ENCODE data around the gene KRTAP5-2. TPM values are rescaled to one million over a fixed set of nuclear protein-coding genes. Genes with fewer than 3 reads are reported as not detected.

Gene KRTAP5-2
- polyA plus RNA-seq, 3 donors = not detected

GRCh38 chr11:1628506-1629325, 30.6 kb upstream of the KRTAP5-2 start:
- Histone ChIP-seq H4K20me1 (ENCODE audit: insufficient read depth, low read length) (no peaks in the 10 kb centered on the region), H3K4me3 (replicated peaks in 1 of 3; ENCODE audit: low read depth in 2 of 3, low read length in 3 of 3) (no peak overlapping the region), H3K9ac (ENCODE audit: insufficient read depth, low read length, poor library complexity, severe bottlenecking) (no peak overlapping the region), H2AFZ (ENCODE audit: insufficient read depth, low read depth, low read length, poor library complexity, severe bottlenecking) (no peak overlapping the region), H3K9me3 (replicated peaks in 1 of 2; ENCODE audit: control insufficient read depth in 1 of 2, insufficient read depth in 1 of 2, low read length in 2 of 2) (no peaks in the 10 kb centered on the region), H3K27me3 (ENCODE audit: control insufficient read depth in 2 of 2, insufficient read depth in 2 of 2, low read length in 2 of 2) (peaks cover 0 to 10% of the 10 kb centered on the region in 2 donors), H3K4me2 (replicated peaks; ENCODE audit: extremely low read depth, low read length, poor library complexity, severe bottlenecking) (no peak overlapping the region), H3K79me2 (ENCODE audit: insufficient read depth, low read length) (no peaks in the 10 kb centered on the region), H3K27ac (ENCODE audit: low read depth in 1 of 2, low read length in 2 of 2) (no peak overlapping the region), H3K4me1 (ENCODE audit: control insufficient read depth in 1 of 2, insufficient read depth in 2 of 2, low read length in 2 of 2) (no peaks in the 10 kb centered on the region), H3K36me3 (replicated peaks in 1 of 2; ENCODE audit: control insufficient read depth in 1 of 2, insufficient read depth in 2 of 2, low read length in 2 of 2) (no peaks in the 10 kb centered on the region)
- H3K4me3 Mint-ChIP-seq = peak overlapping the region in 1 of 2 donors; percentile 37
- peak overlapping the region in 1 of 7 donors; percentile 39 for H3K27ac Mint-ChIP-seq
- H3K27me3 Mint-ChIP-seq (ENCODE audit: low read depth in 3 of 3) = peaks cover 10 to 47% (median 15%) of the 10 kb centered on the region in 3 donors
- TF ChIP-seq CTCF (IDR thresholded peaks at IDR 0.05) = peak; percentile 92
- 22% methylated on average over 33 of the region's 35 CpGs for WGBS (ENCODE audit: insufficient coverage)
- H3K9me3 Mint-ChIP-seq = no peaks in the 10 kb centered on the region
- no peaks in the 10 kb centered on the region for H3K36me3 Mint-ChIP-seq
- intact Hi-C loops (cut with micrococcal nuclease) = loop anchor here in 1 of 2 donors (1.0 kb wide), 1 partner anchor 7 kb away; no protein-coding TSS in a partner anchor
- peak; percentile 9 to 36 (median 14) for DNase-seq
- H3K4me1 Mint-ChIP-seq = peaks cover 3% of the 10 kb centered on the region

GRCh38 chr11:1625541-1625940, 27.4 kb upstream of the KRTAP5-2 start:
- H3K9ac ChIP-seq (ENCODE audit: insufficient read depth, low read length, poor library complexity, severe bottlenecking) = no peak overlapping the region
- H3K4me3 ChIP-seq (replicated peaks in 1 of 3; ENCODE audit: low read depth in 2 of 3, low read length in 3 of 3) = no peak overlapping the region
- H3K4me3 Mint-ChIP-seq = no peak overlapping the region
- intact Hi-C loops (cut with micrococcal nuclease) = no loop called here
- no peaks in the 10 kb centered on the region for H3K36me3 Mint-ChIP-seq
- no peak overlapping the region for H2AFZ ChIP-seq (ENCODE audit: insufficient read depth, low read depth, low read length, poor library complexity, severe bottlenecking)
- H4K20me1 ChIP-seq (ENCODE audit: insufficient read depth, low read length) = no peaks in the 10 kb centered on the region
- H3K4me1 ChIP-seq (ENCODE audit: control insufficient read depth in 1 of 2, insufficient read depth in 2 of 2, low read length in 2 of 2) = no peaks in the 10 kb centered on the region
- peaks cover 0 to 10% of the 10 kb centered on the region in 2 donors for H3K27me3 ChIP-seq (ENCODE audit: control insufficient read depth in 2 of 2, insufficient read depth in 2 of 2, low read length in 2 of 2)
- WGBS (ENCODE audit: insufficient coverage) = 90% methylated on average over 5 of the region's 13 CpGs
- H3K9me3 ChIP-seq (replicated peaks in 1 of 2; ENCODE audit: control insufficient read depth in 1 of 2, insufficient read depth in 1 of 2, low read length in 2 of 2) = no peaks in the 10 kb centered on the region
- H3K4me1 Mint-ChIP-seq = peaks cover 3% of the 10 kb centered on the region
- H3K27me3 Mint-ChIP-seq (ENCODE audit: low read depth in 3 of 3) = peaks cover 10 to 43% (median 13%) of the 10 kb centered on the region in 3 donors
- H3K9me3 Mint-ChIP-seq = no peaks in the 10 kb centered on the region
- no peaks in the 10 kb centered on the region for H3K79me2 ChIP-seq (ENCODE audit: insufficient read depth, low read length)
- TF ChIP-seq CTCF (IDR thresholded peaks at IDR 0.05) = no peak
- DNase-seq = no peak
- no peaks in the 10 kb centered on the region for H3K36me3 ChIP-seq (replicated peaks in 1 of 2; ENCODE audit: control insufficient read depth in 1 of 2, insufficient read depth in 2 of 2, low read length in 2 of 2)
- no peak overlapping the region for H3K27ac Mint-ChIP-seq
- H3K27ac ChIP-seq (ENCODE audit: low read depth in 1 of 2, low read length in 2 of 2) = no peak overlapping the region
- no peak overlapping the region for H3K4me2 ChIP-seq (replicated peaks; ENCODE audit: extremely low read depth, low read length, poor library complexity, severe bottlenecking)

Data from CD14-positive monocyte (primary cell).